GM04504 (cell line): ENCODE measurements around the gene SNCA.

Source experiments
- DNase-seq: peaks from one replicate; pipeline ENCODE4 v3.0.0-alpha.2; 2012; ENCODE audit warnings: low read depth

SNCA gene

GRCh38 chr4:89813197-89813596 lies 23.8 kb downstream of the SNCA start:
- no peak for DNase-seq

GRCh38 chr4:89807441-89808140 lies 29.4 kb downstream of the SNCA start:
- no peak for DNase-seq

DNA sequence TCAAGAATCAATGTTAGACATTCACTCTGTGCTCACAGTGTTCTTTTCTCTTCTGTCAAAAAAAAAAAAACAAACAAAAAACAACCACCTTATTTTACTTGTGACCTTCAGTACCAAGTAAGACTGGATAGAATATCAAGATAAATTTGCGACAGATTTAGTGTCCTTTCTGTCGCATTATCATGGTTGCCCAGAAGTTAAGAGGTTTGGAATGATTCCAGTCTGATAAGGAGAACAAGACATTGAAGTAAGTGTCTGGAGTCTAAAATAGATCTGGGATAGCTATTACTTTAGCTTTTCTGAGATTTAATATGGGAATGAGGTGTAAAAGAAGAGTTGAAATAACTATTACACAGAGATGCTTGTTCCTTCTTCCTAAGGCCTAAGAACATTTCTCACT lies 31.7 kb downstream of the SNCA start:
- DNase-seq: no peak

DNA sequence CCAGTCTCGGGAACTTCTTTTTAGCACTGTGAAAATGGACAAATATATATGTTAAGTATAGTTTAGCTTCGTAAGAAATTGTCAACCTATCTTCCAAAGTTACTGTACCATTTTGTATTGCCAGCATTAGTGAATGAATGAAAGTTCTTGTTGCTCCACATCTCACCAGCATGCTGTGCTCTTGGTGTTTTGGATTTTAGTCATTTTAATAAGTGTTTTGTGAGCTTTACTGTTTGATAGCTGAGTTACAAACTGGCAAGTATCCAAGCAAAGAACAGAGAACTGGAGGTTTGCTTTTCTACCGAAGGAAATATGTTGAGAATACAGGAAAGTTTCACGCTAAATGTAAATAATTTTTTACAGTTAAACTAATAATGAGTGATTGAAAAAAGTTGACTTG lies 33.0 kb downstream of the SNCA start:
- DNase-seq: no peak

- DNase-seq: no peak
Observed at GRCh38 chr4:89803036-89803435, 33.9 kb downstream of the SNCA start.

DNA sequence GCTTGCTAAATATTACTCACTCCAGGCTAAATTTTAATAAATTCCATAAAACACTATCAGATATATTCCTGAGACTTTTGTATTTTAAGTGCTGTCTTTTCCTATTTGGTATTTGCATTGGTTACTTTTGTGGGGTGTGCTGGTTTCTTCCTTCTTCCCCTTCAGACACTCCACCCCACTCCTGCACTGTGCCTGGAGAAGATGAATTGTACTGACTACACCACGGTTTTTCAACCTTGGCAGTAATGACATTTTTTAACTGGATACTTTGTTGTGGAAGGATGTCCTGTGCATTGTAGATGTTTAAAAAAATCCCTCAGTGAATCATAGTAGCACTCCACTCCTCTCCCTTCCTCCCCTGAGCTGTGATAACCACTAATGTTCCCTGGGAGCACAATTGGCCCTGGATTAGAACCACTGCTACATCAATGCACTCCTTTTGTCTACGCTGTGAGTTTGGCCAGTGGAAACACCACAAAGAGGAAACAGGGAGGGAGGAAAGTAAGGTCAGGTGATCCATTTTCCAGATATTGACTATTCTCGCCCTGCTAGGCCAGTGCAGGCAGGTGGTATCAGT lies 36.3 kb downstream of the SNCA start:
- no peak for DNase-seq

DNA sequence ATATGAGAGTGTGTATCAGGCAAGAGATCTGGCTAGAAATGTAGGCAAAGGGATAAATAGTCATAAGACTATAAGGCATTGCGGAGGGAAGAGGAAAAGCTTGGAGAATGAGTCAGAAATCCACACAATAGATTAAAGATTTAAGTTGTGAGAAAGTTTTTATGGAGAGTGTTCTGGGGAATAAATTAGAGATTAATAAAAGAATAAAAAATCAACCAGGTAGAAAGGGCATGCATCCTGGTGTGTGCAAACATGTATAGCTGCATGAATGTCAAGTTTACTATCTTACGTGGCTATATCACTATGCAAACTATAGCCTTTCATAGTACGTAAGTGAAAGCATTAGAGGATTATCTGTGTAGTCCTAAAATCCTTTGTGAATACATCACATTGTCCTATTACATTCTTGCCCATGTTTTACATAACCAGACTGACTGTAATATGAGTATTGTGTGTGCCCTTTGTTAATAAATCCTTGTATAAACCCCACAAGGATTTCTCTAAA lies 36.9 kb downstream of the SNCA start:
- DNase-seq: no peak

GRCh38 chr4:89799071-89799470 lies 37.9 kb downstream of the SNCA start:
- DNase-seq: no peak

DNA sequence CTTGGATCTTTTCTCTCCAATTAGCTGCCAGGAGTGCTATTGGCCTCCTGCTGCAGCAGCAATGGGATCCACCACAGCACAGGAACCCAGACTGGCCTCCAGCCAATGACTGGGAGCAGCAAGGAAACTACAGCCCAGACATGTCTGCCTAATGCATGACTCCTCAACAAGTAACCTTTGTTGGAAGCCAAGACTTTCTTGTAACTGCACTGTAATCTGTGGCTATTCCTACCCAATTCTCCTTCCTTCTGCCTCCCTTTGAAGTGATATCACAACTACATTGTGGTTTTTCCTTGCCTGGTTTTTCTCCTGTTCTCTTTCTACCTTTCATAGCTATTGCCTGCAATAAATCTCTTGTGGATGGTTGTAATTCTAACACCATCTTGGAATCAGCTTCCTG lies 39.8 kb downstream of the SNCA start:
- DNase-seq: no peak

DNA sequence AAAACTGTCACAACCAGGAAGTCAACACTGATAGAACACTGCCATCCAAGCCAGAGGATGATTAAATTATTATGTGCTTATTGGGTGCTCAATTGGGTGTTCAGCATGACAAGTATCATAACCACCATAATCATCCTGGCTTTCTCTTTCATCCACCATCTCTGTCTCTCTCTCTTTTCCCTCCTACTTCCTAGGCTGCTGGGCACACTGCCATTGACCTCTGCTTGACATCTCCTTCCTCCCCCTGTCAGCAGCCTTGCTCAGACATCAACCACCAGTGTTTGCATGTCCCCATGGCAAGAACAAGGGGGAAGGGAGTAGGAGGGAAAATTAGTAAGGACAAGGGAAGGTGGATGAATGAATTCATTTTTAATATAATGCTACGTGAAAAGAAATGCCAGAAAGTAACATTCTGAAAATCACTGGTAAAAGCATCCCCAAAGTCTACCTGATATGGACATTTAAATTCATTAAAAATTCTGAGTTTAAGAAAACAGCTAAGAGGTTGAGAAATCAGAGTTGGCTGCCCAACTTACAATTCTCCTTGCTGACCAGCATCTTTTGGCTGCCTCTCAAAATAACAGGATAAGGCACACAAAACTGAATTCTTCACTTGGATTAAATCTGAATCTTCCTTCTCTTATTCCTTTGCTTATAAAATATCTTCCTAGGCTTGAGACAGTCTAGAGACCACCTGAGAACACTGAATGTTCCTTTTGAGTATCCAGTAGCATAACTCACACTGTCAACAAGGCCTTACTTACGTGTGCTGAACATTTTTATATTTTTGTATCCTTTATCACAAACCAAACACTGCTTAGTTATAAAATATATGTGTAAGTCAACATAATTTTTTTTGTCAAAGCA lies 48.5 kb downstream of the SNCA start:
- DNase-seq: no peak

DNA sequence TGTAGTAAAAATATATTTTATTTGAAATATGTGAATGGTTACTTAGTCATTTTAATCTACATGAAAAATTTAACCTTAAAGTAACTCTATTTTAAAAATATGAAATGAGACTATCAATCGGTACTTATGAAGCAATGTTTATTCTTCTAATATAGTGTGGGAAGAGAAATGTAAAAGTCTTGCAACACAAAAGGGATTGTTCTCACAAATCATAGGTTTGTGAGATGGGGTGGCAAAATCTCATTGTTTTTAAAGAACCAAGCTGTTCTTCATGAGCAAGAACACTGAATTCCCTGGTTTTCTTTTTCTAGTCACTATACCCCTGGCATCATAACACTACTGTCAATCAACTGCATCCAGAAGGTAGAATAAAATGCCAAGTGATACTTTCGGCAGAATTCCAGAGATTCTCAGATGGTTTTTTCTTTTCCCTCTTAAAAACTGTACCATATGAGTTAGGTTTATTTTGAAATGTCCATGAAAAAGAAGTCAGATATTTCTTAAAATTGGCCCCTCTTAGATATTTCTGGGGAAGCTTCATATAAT lies 52.2 kb downstream of the SNCA start:
- DNase-seq: no peak

DNA sequence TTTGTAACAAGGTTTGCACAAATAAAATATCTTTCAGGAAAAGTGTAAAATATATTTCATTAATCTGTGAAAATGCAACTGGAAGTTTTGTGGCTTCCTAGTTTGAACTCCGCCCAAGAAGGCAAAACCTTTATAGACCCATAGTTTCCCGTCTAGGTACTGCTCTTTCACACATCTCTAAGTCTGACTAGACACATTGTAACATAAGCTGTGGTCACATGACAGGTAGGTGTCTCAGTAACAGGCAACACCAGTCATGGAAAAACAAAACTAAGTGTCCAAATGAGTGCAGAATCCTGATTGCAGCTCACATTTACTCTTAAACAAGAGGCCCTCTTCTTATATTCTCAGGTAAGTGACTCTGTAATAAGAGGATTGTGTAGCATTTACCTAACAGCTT lies 55.6 kb downstream of the SNCA start:
- DNase-seq: no peak

GRCh38 chr4:89773805-89774204 lies 63.2 kb downstream of the SNCA start:
- no peak for DNase-seq

- no peak for DNase-seq
Observed at GRCh38 chr4:89769856-89770255, 67.1 kb downstream of the SNCA start.

DNA sequence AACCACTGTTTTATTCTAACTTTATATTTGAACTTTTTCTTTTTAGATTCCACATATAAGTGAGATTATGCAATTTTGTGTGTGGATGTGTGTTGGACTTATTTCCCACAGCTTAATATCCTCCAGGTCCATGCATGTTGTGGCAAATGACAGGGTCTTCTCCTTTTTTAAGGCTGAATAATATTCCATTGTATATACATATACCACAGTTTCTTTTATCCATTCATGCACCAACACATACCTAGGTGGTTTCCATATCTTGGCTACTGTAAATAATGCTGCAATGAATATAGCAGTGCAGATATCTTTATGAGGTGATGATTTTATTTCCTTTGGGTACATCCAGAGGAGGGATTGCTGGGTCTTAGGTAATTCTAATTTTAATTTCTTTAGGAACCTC lies 69.0 kb downstream of the SNCA start:
- DNase-seq: no peak

GRCh38 chr4:89765966-89766365 lies 71.0 kb downstream of the SNCA start:
- DNase-seq: peak; percentile 33

- no peak for DNase-seq
Observed at GRCh38 chr4:89765528-89765927, 71.4 kb downstream of the SNCA start.

GRCh38 chr4:89762311-89762710 lies 74.7 kb downstream of the SNCA start:
- no peak for DNase-seq

GRCh38 chr4:89759426-89759825 lies 77.5 kb downstream of the SNCA start:
- no peak for DNase-seq

DNA sequence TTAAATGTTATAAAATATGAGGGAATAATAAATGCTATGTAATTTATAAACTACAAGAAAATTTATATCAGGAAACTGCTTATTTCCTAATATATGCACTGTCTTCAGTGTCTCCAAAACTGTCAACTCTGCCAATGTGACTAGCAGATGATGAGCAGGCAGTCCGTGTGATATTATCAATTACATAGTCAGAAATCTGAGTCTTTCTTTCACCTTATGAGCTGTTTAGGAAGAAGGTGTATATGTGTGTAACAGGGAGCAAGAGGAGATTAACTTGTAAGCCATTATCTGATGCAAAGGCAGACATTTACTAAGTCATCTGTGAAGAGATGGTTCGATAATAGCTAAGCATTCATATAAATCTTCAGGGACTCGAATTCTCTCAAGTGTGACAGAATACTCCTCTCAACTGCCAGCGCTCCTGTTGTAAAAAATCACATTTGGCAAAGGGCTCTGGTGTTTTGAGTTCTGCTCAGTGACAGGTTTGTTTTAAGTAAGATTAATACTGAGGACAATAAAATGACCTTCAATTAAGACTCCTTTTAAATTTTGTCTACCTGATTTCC lies 79.7 kb downstream of the SNCA start:
- DNase-seq: no peak

- no peak for DNase-seq
Observed at GRCh38 chr4:89755220-89755619, 81.7 kb downstream of the SNCA start.

DNA sequence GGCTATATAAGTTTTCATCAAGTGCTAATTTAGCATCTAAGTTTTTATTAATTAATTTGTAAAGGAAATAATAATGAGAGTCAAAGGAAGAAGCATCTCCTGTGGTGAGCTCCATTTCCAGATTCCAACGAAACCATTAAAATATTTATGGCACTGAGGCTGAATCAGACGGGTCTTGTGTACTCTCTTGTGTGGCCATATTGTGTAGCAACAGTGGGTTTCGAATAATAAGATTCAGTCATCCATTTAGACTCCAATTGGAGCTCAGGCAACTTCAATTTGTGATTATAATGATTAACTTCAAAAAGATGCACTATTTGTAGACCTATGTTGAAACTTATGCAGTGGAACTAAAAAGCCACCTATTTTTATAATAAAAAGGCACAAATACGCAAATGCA lies 82.4 kb downstream of the SNCA start:
- DNase-seq: no peak
